D721Med (cell line): ENCODE results near the gene MAD1L1.

Source experiments
- DNase-seq: peaks from one replicate; pipeline ENCODE4 v3.0.0; 2011; ENCODE audit warnings: low spot score; ENCODE audit not compliant: insufficient read length
- FAIRE-seq: peaks from 2 replicates; lab custom pipeline; 2011; peaks lifted over from hg19 to GRCh38; lab: Jason Lieb, UNC
- TF ChIP-seq, protein P1 (sequence below): IDR thresholded peaks from 2 replicates; pipeline ENCODE4 v1.5.1; 2012; ENCODE audit warnings: mild to moderate bottlenecking, control low read depth; ENCODE audit not compliant: insufficient read depth; ENCODE audit errors: missing control alignments

MAD1L1 gene

DNA sequence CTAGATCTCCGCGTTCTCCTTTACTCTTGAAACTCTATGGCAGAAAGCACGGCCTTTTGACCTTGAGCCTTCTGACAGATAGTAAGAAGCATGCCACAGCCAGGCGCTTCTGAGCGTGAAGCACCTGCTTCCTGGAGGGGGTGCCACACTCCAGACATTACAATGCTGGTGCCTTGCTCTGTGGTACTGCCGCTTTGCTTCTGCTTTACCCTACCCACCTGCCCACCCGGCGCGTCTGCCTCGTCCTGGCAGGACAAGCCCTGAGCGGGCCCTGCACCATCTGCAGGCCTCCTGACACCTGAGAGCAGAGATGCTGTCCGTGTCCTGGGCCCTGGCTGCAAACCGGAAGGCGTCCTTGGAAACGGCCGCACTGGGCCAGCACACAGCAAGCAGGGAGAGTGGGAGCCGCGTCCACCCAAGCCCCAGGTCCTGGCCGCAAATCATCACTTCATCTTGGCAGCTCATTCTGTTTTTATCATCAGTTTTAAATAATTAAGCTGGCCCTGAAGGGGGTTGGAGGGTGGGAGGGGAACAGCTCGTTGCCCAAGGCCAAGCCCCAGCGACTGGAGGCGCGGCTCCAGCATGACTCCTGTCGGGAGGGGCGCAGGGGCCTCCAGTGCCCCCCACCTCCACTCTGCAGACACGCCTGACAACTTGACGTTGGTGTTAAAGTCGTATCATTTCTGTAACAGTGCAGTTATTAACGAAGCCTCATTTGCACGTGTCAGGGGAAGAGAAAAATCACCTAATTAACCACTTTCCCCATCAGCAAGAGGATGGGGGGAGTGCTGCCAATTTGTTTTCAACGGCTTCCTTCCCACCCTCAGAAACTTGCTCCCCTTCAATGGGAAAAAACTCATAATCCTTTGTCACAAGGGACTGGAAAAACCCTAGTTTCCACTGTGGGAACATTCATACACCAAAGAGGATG, 132.2 kb downstream of the MAD1L1 start:
- no peak for DNase-seq
- FAIRE-seq, result no peak
- TF ChIP-seq, protein P1, sequence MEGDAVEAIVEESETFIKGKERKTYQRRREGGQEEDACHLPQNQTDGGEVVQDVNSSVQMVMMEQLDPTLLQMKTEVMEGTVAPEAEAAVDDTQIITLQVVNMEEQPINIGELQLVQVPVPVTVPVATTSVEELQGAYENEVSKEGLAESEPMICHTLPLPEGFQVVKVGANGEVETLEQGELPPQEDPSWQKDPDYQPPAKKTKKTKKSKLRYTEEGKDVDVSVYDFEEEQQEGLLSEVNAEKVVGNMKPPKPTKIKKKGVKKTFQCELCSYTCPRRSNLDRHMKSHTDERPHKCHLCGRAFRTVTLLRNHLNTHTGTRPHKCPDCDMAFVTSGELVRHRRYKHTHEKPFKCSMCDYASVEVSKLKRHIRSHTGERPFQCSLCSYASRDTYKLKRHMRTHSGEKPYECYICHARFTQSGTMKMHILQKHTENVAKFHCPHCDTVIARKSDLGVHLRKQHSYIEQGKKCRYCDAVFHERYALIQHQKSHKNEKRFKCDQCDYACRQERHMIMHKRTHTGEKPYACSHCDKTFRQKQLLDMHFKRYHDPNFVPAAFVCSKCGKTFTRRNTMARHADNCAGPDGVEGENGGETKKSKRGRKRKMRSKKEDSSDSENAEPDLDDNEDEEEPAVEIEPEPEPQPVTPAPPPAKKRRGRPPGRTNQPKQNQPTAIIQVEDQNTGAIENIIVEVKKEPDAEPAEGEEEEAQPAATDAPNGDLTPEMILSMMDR, result no peak

DNA sequence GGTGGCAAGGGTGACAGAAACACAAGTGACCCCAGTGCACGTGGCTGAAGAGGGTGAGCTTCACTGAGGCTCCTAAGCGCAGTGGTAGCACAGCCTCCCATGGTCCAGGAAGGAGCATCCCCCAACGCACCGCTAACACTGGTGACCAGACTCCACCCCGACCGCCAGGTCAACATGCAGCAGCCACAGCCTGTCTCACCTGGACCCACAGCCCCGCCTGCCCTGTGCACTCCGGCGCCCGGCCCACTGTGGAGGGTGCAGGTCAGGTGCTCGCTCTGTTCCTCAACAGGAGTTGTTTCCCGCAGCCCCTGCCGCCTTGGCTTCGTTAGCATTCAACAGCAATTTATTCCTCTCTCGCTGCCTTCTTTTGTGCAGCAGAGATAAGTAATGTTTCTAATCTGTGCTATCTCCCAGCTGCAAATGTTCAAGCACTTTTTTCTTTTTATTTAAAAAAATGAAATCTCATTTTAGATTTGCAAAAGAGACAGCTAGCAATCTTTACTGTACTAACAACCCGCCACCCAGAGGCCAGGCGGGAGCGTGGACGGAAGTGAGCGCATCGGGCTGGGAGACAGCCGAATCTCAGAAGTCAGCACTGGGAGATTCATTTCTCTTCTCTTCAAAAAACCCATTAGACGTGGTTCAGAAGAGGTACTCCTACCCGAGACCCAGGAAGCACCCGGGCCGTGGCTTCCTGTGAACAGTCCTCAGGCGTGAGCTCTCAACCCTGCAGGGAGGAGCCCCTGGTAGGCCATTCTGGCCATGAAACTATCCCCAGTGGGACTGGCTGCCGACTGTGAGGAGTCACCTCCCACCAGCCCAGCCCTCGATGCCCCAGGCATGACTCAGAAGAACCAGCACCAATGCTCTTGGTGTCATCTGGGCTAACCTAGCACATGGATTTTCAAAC, 133.4 kb downstream of the MAD1L1 start:
- FAIRE-seq (no peak), DNase-seq (no peak)
- TF ChIP-seq, protein P1, result no peak

DNA sequence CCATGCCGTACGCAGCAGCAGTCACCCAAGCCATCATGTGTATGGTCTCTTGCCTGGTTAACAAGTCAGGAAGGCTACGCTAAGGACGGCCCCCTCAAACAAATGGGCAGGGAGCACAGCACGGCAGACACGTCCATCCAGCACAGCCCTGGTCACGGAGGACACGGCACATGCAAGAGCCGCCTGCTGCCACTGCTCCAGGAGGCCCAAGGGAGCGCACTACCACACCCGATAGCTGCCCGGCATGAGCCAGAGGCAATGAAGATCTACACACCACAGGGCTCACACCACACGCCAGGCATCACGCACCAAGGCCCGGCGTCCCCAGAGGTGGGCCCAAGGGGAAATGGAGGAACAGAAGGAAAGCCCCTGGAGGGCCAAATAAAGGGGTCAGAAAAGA, 134.2 kb downstream of the MAD1L1 start:
- FAIRE-seq, result no peak
- TF ChIP-seq, protein P1, result no peak
- no peak for DNase-seq

DNA sequence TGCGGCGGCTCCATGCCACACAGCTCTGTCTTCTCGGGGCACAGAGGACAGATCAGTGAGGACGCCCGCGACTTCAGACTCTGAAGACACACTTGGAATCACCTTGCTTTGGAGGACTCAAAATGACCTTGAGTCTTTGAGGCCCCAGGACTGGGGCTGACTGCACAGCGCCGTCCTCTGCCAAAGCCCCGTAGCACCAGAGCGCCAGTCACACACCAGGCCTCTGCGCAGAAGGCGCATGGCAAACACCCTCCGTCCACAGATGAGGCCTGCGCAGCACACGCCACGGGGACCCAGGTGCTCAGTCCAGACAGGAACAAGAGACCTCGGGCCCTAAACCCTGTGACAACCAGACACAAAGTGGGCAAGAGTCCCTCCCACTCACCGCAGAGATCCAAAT, 134.7 kb downstream of the MAD1L1 start:
- DNase-seq, result no peak
- TF ChIP-seq, protein P1, result no peak
- FAIRE-seq, result no peak

DNA sequence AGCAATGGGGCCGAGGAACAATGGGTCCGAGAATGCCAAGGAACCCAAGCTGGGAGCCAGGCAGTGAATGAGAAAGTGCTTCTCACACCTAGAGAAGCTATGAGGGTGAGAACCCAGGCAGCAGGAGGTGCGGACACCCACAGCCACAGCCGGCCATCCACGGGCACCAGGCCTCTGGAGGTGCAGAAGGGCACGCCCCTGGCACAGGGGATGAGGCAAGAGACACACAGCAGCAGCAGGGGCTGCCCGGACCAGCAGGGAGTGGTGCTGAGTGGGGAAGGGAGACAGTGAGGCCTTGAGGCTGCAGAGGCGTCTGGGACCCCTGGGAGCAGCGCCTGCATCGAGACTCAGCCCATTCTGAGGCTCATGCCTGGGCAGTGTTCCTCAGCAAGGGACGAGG, 135.3 kb downstream of the MAD1L1 start:
- TF ChIP-seq, protein P1, result no peak
- FAIRE-seq, result no peak
- no peak for DNase-seq

DNA sequence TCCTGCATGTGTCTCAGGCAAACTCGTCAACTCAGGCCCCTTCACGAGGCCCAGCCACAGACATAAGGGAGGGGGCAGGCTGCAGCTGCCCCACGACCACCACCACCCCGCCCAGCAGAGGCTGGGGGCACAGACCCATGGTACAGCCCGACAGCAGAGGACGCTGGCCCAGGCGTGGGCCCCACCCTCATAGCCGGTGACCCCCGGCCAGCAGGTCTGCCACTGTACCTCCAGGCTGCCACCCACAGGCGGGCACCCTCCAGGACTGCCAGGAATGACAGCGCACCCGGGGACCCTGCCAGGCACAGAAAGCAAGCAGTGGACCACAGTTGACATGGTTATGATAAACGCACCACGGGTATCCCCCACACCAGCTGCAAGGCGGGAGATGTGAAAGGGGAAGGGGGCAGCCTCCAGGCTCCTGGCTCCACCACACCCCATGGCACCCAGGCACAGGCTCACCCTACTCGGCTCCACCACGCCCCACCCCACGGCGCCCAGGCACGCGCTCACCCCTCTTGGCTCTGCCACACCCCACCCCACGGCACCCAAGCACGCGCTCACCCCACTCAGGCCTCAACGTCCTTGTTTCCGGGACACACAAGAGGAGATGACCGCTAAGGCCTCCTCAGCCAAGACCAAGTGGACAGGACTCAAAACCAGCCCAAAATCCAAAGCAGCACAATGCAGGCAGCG, 135.9 kb downstream of the MAD1L1 start:
- DNase-seq, result no peak
- FAIRE-seq, result no peak
- TF ChIP-seq, protein P1, result no peak
